ENCODE data around the gene EVX2.

Gene EVX2

GRCh38 chr2:176128982-176129796 is 45.4 kb upstream of the EVX2 start, which contains the start of gene HOXD8 (continued):
- TF ChIP-seq ZNF510 (tag by site-specific recombination; IDR thresholded peaks at IDR 0.05; ENCODE audit: insufficient replicate concordance) (no peak), PATZ1 (tag by site-specific recombination; IDR thresholded peaks at IDR 0.05) (peak; percentile 90), ZNF423 (tag by site-specific recombination; IDR thresholded peaks at IDR 0.05) (0 out of 2 replicates have a peak, but pooled peaks have one; percentile 14), ZNF585B (tag by site-specific recombination; IDR thresholded peaks at IDR 0.05) (no peak), HIC1 (tag by site-specific recombination; IDR thresholded peaks at IDR 0.05) (peak; percentile 77), ZFP69B (tag by site-specific recombination; IDR thresholded peaks at IDR 0.05) (peak; percentile 99), SCRT2 (tag by site-specific recombination; IDR thresholded peaks at IDR 0.05) (no peak), ZNF514 (tag by site-specific recombination; IDR thresholded peaks at IDR 0.05) (no peak), ZNF114 (tag by site-specific recombination; IDR thresholded peaks at IDR 0.05) (no peak), ZNF391 (tag by site-specific recombination; IDR thresholded peaks at IDR 0.05; ENCODE audit: borderline replicate concordance, low read depth) (no peak), ZNF76 (tag by site-specific recombination; IDR thresholded peaks at IDR 0.05; ENCODE audit: borderline replicate concordance, low read depth) (peak; percentile 68), ZEB2 (tag by site-specific recombination; IDR thresholded peaks at IDR 0.05) (peak; percentile 94), ZNF341 (tag by site-specific recombination; IDR thresholded peaks at IDR 0.05; ENCODE audit: low read depth) (peak; percentile 94), REST (tag by site-specific recombination; IDR thresholded peaks at IDR 0.05) (no peak), ZNF26 (tag by site-specific recombination; IDR thresholded peaks at IDR 0.05) (no peak), ZFP3 (tag by site-specific recombination; IDR thresholded peaks at IDR 0.05; ENCODE audit: low read depth) (no peak), ZBTB48 (tag by site-specific recombination; IDR thresholded peaks at IDR 0.05) (peak; percentile 96), ZNF146 (tag by site-specific recombination; IDR thresholded peaks at IDR 0.05) (peak; percentile 79), ZNF239 (tag by site-specific recombination; IDR thresholded peaks at IDR 0.05) (no peak), ZNF768 (tag by site-specific recombination; IDR thresholded peaks at IDR 0.05) (0 out of 2 replicates have a peak, but pooled peaks have one; percentile 14), ZNF571 (tag by site-specific recombination; IDR thresholded peaks at IDR 0.05) (no peak), AEBP2 (tag by site-specific recombination; IDR thresholded peaks at IDR 0.05; ENCODE audit: borderline replicate concordance) (no peak), KLF9 (tag by site-specific recombination; IDR thresholded peaks at IDR 0.05; ENCODE audit: low read depth) (peak; percentile 36; the same call in 1 of the 2 replicates), REPIN1 (tag by site-specific recombination; IDR thresholded peaks at IDR 0.05; ENCODE audit: low read depth) (no peak), HOXD13 (CRISPR knock-in tag; IDR thresholded peaks at IDR 0.05; ENCODE audit: borderline replicate concordance) (no peak), GLIS1 (tag by site-specific recombination; IDR thresholded peaks at IDR 0.05) (peak; percentile 71)
